ENCODE data around the gene SMIM9.
"Not testable (repeated sequence)": the region's sequence is repeated elsewhere in the genome, so short reads cannot be mapped to it uniquely, and the experiment has no call there.

Gene SMIM9

GRCh38 chrX:154834562-154834961 is at the start of gene SMIM9:
TSS of gene SMIM9 (minus strand) at chrX:154834662. CDS start at chrX:154830856, 3,806 bp downstream.
- DNase-seq (ENCODE audit: low read depth): no peak

- DNase-seq (ENCODE audit: low read depth): not testable (repeated sequence)
Measured at GRCh38 chrX:154884069-154884468, 49.6 kb upstream of the SMIM9 start.

- no peak for DNase-seq (ENCODE audit: low read depth)
Measured at GRCh38 chrX:154873329-154873728, 38.9 kb upstream of the SMIM9 start.

- DNase-seq (ENCODE audit: low read depth): not testable (repeated sequence)
Measured at GRCh38 chrX:154868522-154868921, 34.1 kb upstream of the SMIM9 start.

- no peak for DNase-seq (ENCODE audit: low read depth)
Measured at GRCh38 chrX:154855256-154855655, 20.8 kb upstream of the SMIM9 start.

- no peak for DNase-seq (ENCODE audit: low read depth)
Measured at GRCh38 chrX:154850957-154851611, 16.6 kb upstream of the SMIM9 start.

GRCh38 chrX:154840856-154841255 is 6.4 kb upstream of the SMIM9 start:
- DNase-seq (ENCODE audit: low read depth): no peak

- DNase-seq (ENCODE audit: low read depth): no peak
Measured at GRCh38 chrX:154836163-154836562, 1.7 kb upstream of the SMIM9 start.

- no peak for DNase-seq (ENCODE audit: low read depth)
Measured at GRCh38 chrX:154833746-154834274, 652 bp downstream of the SMIM9 start.

GRCh38 chrX:154829926-154830442 is 4.5 kb downstream of the SMIM9 start:
- DNase-seq (ENCODE audit: low read depth): no peak

GRCh38 chrX:154829134-154829533 is 5.3 kb downstream of the SMIM9 start:
- DNase-seq (ENCODE audit: low read depth): no peak

- DNase-seq (ENCODE audit: low read depth): no peak
Measured at GRCh38 chrX:154828016-154828408, 6.5 kb downstream of the SMIM9 start.

- DNase-seq (ENCODE audit: low read depth): no peak
Measured at GRCh38 chrX:154827194-154828015, 7.1 kb downstream of the SMIM9 start.

GRCh38 chrX:154825586-154825985 is 8.9 kb downstream of the SMIM9 start:
- not testable (repeated sequence) for DNase-seq (ENCODE audit: low read depth)

- no peak for DNase-seq (ENCODE audit: low read depth)
Measured at GRCh38 chrX:154824638-154825037, 9.8 kb downstream of the SMIM9 start.

GRCh38 chrX:154822029-154822428 is 12.4 kb downstream of the SMIM9 start:
- DNase-seq (ENCODE audit: low read depth): no peak

- no peak for DNase-seq (ENCODE audit: low read depth)
Measured at GRCh38 chrX:154821523-154821922, 12.9 kb downstream of the SMIM9 start.

GRCh38 chrX:154819771-154820341 is 14.6 kb downstream of the SMIM9 start:
- no peak for DNase-seq (ENCODE audit: low read depth)

- DNase-seq (ENCODE audit: low read depth): no peak
Measured at GRCh38 chrX:154818916-154819770, 15.3 kb downstream of the SMIM9 start.

- DNase-seq (ENCODE audit: low read depth): not testable (repeated sequence)
Measured at GRCh38 chrX:154817048-154817618, 17.3 kb downstream of the SMIM9 start.

GRCh38 chrX:154816326-154816898 is 18.1 kb downstream of the SMIM9 start:
- DNase-seq (ENCODE audit: low read depth): not testable (repeated sequence)
